DMS79 treated with DMSO at 0.1 percent for 48 hours (cell line): Measurements from ENCODE around the gene TCAIM.
"Not testable (repeated sequence)": the region's sequence is repeated elsewhere in the genome, so short reads cannot be mapped to it uniquely, and the experiment has no call there.

Source experiments
- DNase-seq: peaks from one replicate; lab custom pipeline; 2025; lab: John Stamatoyannopoulos, UW

The TCAIM gene

DNA sequence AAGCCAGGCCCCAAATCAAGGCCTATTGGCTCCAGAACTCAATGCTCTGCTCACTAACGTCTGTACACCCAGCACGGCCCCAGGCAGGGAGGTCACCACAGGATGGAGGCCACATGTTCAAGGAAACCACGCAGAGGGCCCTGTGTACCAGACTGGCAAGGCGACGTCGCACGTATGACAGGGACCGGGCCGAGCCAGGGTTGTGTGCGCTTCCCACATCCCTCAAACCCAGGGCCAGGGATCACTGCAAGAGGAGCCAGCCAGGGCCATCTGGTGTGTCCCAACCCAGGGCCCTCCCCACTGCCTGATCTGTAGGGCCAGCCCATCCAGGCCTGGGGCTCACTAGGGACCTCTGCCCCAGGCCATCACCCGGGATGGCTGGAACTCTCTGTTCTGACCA is 76.9 kb downstream of the TCAIM start:
- DNase-seq, result no peak

DNA sequence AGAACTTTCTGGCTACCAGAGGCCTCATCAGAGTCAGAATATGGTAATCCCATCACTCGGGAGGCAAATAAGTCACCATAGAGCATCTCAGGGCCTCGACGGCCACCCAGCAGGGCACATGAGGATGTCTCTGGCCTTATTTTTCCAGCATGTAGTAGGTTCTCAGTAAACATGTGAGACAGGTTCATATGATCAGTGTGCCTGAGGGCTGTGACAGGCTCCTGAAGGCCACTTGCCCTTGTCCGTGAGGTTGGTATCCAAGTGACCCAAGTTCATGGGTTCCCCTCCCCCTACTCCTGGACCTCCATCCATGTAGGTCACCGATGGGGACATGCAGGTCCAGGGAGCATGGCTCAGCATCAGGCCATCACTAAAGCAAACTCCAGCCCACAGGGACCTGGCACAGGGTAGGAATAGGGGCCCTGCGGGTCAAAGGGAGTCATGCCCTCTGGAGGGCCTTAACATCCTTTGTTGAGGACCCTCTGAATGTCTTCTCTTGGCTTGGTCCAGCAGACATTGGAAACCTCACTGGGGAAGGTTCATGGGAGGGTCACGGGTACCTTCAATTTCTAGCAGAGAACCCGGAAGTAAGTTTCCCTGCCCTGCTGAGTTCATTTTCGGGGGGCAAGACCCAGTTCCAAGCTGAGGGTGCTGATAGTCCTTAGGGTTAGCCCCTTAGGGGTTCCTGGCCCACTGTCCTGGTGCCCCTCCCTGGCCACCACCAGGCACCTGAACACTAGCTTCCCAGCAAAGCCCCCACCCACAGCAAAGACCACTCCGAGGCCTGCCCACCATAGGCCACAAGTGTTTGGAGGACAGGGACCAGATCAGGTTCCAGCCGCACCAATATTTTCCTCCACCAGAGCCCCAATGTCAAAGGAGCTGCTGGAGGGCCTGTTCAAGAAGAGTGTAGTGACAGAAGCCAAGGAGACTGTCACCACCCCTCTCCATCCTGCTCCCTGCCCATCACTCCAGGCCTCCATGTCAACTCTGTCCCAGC is 77.8 kb downstream of the TCAIM start:
- DNase-seq, result no peak

- DNase-seq, result not testable (repeated sequence)
Observed at GRCh38 chr3:44418118-44418517, 79.6 kb downstream of the TCAIM start.

DNA sequence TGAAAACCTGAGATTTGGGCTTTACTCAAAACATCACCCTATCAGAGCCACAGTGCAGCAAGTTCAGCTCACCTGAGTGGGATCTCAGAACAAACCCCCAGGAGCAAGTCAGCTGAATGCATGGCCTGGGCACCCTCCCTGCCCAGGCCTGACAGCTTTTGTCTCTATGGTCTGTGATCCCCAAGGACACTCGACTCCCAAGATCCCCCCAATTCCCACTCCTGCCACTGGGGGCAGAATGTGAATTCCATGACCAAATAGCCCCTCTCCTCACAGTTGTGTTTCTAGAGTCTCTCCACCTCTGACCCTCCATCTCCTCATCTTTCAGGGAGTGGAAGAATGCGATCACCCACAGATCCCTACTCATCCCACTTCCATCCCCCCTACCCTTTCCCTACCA is 80.0 kb downstream of the TCAIM start:
- DNase-seq, result no peak

DNA sequence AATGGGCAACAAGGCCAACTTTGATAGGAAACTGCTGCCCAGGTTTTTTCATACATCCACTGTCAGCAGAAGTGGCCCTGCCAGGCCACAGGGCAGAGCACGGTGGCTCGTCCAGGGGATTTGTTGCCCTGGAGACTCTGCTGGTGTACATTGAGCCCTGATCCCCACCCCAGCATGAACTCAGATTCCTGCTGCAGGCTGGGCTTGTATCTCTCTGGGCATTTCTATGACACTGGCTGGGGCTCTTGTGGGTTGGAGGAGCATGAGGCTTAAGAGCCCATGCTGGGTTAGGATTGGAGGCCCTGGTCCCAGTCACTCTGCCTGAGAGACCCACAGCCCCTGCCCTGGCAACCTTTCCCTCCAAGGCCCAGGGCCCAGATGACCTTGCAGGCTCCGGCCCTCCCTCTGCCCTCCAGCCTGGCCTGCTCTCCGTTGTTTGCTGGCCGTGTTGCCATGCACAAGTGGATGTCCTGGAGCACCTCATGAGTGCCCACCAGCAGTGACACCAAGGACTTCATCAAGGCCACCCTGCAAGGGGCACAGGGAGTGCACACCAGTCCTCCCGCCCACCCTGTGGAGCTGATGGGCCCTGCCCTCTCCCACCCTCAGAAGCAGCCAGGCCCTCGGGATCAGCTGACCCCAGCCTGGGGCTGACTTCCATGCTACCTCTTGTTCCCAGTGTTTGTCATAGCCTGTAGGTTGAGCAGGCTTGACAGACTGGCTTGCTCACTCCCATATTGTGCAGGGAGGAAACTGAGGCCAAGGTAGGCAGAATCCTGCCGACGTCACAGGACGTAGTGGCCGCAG is 80.8 kb downstream of the TCAIM start:
- no peak for DNase-seq

GRCh38 chr3:44419923-44420650 is 81.5 kb downstream of the TCAIM start:
- no peak for DNase-seq

DNA sequence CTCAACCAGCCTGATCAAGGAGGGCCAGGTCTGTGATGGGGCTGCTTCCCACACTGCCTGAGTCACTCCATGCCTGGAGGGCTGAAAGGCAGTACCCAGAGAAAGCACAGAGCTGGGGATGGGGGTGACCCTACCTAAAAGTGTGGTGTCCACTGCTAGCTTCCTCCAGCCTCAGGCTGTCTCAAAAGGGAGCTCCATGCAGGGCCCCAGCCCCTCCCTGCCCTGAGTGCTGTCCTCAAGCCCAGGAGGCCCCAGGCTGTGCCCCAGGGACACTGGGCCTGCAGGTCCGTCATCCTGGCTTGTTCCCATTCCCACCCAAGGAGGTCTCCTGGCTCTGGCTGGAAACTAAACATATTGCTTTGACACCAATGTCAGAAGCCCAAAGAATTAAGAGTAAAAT is 82.1 kb downstream of the TCAIM start:
- no peak for DNase-seq

GRCh38 chr3:44421280-44421679 is 82.7 kb downstream of the TCAIM start:
- DNase-seq, result no peak

DNA sequence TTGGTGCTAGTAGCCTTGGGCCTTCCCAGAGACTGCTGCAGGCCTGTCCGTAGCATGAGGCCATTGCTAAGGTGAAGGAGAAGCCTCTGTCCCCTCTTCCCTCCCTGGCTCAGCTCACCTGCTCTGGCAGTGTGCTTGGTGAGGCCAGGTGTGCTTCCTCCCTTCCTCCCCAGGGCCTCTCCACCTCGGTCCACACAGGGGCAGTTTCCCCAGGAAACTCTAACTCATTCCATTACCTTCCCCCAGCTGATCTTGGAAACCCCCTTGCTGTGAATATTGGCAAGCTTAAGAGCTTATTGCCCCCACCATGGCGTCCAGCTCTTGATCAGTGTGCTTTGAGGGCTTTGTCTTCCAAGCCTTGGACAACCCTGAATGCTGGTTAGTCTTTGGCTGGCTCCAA is 86.2 kb downstream of the TCAIM start:
- DNase-seq, result no peak

GRCh38 chr3:44427683-44428082 is 89.1 kb downstream of the TCAIM start:
- no peak for DNase-seq

DNA sequence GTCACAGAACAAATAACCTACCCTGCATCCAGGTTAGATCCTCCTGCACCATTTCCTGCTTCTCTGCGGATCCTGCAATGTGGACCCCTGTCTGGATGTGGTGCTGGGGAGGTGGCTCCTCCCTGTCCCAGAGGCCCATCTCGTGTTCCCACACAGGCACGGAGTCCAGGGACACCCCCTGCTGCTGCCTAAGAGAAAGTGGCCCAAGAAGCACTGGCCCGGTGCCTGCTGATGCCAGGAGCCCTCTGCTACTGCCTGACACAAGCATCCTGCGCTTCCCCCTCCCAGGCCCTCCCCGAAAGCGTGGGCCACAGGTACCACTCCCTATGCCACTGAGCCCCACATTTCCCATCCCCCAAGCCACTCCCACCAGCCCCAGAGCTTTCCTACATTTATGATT is 90.3 kb downstream of the TCAIM start:
- no peak for DNase-seq

DNA sequence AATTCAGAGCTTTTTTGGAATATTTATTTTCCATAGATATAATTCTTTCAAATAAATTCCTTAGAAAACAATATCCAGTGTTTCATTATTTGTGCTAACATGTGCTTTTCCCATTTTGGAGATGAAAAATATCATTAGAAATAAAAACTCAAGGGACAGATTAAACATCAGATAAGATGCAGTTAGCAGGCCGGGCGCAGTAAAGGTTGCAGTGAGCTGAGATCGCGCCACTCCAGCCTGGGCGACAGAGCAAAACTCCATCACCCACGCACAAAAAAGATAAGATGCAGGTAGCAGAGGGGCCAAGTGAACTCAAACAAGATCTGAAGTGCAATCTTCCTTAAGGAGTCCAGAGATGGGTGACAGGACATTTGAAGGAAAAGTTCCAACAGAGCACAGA is 90.9 kb downstream of the TCAIM start:
- no peak for DNase-seq

- no peak for DNase-seq
Observed at GRCh38 chr3:44430466-44430865, 91.9 kb downstream of the TCAIM start.

GRCh38 chr3:44434834-44435510 is 96.4 kb downstream of the TCAIM start:
- DNase-seq, result no peak

DNA sequence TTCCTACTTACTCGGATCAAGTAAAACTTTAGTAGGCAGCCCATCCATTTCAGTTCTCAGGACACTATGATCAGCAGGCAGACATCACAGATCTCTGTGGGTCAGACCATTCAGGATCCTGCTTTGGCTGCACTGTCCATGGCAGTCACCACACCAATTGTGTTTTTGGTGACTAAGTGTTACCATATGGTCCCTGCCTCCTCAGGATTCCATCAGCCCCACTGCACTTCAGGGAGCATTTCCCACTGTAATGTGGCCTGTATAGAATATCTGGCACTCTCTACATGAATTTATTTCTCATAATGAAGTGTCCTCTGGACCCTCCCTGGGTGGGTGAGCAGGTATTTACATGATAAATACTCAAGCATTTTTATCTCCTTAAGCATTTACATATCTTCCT is 97.6 kb downstream of the TCAIM start:
- no peak for DNase-seq

GRCh38 chr3:44437800-44438199 is 99.2 kb downstream of the TCAIM start:
- no peak for DNase-seq

- DNase-seq, result no peak
Observed at GRCh38 chr3:44439499-44440295, 101.1 kb downstream of the TCAIM start.

- DNase-seq, result no peak
Observed at GRCh38 chr3:44442596-44443309, 104.2 kb downstream of the TCAIM start.

DNA sequence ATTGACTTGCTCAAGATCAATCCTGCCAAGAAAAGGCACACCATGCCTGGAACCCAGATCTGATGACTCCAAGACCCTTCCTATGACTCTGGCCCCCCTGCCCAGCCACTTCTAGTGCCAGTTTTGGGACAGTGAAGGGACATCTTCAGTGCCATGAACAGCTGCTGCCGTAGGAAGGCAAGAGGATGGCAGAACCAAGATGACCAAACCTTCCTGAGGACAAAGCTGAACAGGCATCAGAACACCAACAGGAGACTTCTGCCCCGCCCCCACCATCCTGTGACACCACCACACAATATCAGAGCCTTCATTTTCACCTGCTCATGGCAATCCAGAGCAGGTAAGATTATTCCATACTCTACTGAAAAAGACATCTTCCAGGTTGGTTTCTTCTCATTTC is 105.9 kb downstream of the TCAIM start:
- no peak for DNase-seq
